Nephron (organoid): ENCODE measurements around the gene PRLHR.

ENCODE experiments used
- H3K27ac Mint-ChIP-seq, 3 experiments: 2 replicates each; pipeline ENCODE4 v1.8.0; 2020; ENCODE audit warnings: mixed read lengths in 3 of 3, mild to moderate bottlenecking in 2 of 3, moderate library complexity in 1 of 3
- H3K27me3 Mint-ChIP-seq: 2 replicates; pipeline ENCODE4 v1.8.0; 2021; ENCODE audit warnings: low read depth, mild to moderate bottlenecking, moderate library complexity, mixed read lengths
- H3K36me3 Mint-ChIP-seq: 2 replicates; pipeline ENCODE4 v1.8.0; 2020; ENCODE audit warnings: low read depth, mixed read lengths
- H3K4me1 Mint-ChIP-seq: 2 replicates; pipeline ENCODE4 v1.8.0; 2020; ENCODE audit warnings: mixed read lengths
- H3K4me3 Mint-ChIP-seq, 3 experiments: 2 replicates each; pipeline ENCODE4 v1.8.0; 2020; ENCODE audit warnings: mild to moderate bottlenecking in 3 of 3, mixed read lengths in 3 of 3, moderate library complexity in 2 of 3
- H3K9me3 Mint-ChIP-seq: 2 replicates; pipeline ENCODE4 v1.8.0; 2020; ENCODE audit warnings: mixed read lengths
- CTCF ChIP-seq, 3 experiments: fragments of 200-600 bp; sonication (generic); IDR thresholded peaks; one replicate each; pipeline ENCODE4 v1.5.0; 2021; ENCODE audit warnings: antibody characterized with exemption in 3 of 3; ENCODE audit not compliant: unreplicated experiment in 3 of 3

Gene PRLHR

GRCh38 chr10:118571123-118571522, 24.3 kb downstream of the PRLHR start:
- Mint-ChIP-seq H3K4me3 (no peak overlapping the region), H3K9me3 (no peaks in the 10 kb centered on the region), H3K36me3 (no peaks in the 10 kb centered on the region), H3K27ac (no peak overlapping the region), H3K27me3 (peaks cover 27% of the 10 kb centered on the region), H3K4me1 (peaks cover 35% of the 10 kb centered on the region)
- no peak for TF ChIP-seq CTCF (IDR thresholded peaks at IDR 0.05; ENCODE audit: unreplicated experiment in 3 of 3)

- Mint-ChIP-seq H3K36me3 (no peaks in the 10 kb centered on the region), H3K9me3 (no peaks in the 10 kb centered on the region), H3K4me1 (peaks cover 36% of the 10 kb centered on the region), H3K27me3 (peaks cover 27% of the 10 kb centered on the region), H3K27ac (no peak overlapping the region), H3K4me3 (peak overlapping the region in 1 of 3 experiments; percentile 1)
- no peak for TF ChIP-seq CTCF (IDR thresholded peaks at IDR 0.05; ENCODE audit: unreplicated experiment in 3 of 3)
Measured at GRCh38 chr10:118570591-118570990, 24.9 kb downstream of the PRLHR start.

- no peak for TF ChIP-seq CTCF (IDR thresholded peaks at IDR 0.05; ENCODE audit: unreplicated experiment in 3 of 3)
- no peaks in the 10 kb centered on the region for H3K9me3 Mint-ChIP-seq
- no peak overlapping the region for H3K4me3 Mint-ChIP-seq
- H3K27ac Mint-ChIP-seq, result no peak overlapping the region
- H3K27me3 Mint-ChIP-seq, result peaks cover 27% of the 10 kb centered on the region
- H3K36me3 Mint-ChIP-seq, result no peaks in the 10 kb centered on the region
- H3K4me1 Mint-ChIP-seq, result peaks cover 36% of the 10 kb centered on the region
Measured at GRCh38 chr10:118569882-118570252, 25.6 kb downstream of the PRLHR start.

- no peak for TF ChIP-seq CTCF (IDR thresholded peaks at IDR 0.05; ENCODE audit: unreplicated experiment in 3 of 3)
- Mint-ChIP-seq H3K9me3 (no peaks in the 10 kb centered on the region), H3K36me3 (no peaks in the 10 kb centered on the region), H3K4me3 (no peak overlapping the region), H3K27me3 (peaks cover 23% of the 10 kb centered on the region), H3K27ac (no peak overlapping the region), H3K4me1 (peaks cover 41% of the 10 kb centered on the region)
Measured at GRCh38 chr10:118569241-118569881, 26.1 kb downstream of the PRLHR start.

GRCh38 chr10:118568327-118568848, 27.1 kb downstream of the PRLHR start:
- no peak overlapping the region for H3K27ac Mint-ChIP-seq
- TF ChIP-seq CTCF (IDR thresholded peaks at IDR 0.05; ENCODE audit: unreplicated experiment in 3 of 3), result peak; percentile 65 to 79 (median 67)
- no peaks in the 10 kb centered on the region for H3K9me3 Mint-ChIP-seq
- H3K36me3 Mint-ChIP-seq, result no peaks in the 10 kb centered on the region
- no peak overlapping the region for H3K4me3 Mint-ChIP-seq
- peaks cover 49% of the 10 kb centered on the region for H3K4me1 Mint-ChIP-seq
- peaks cover 20% of the 10 kb centered on the region for H3K27me3 Mint-ChIP-seq

GRCh38 chr10:118567701-118568248, 27.7 kb downstream of the PRLHR start:
- Mint-ChIP-seq H3K4me3 (no peak overlapping the region), H3K27me3 (peaks cover 18% of the 10 kb centered on the region), H3K9me3 (no peaks in the 10 kb centered on the region), H3K4me1 (peaks cover 49% of the 10 kb centered on the region), H3K36me3 (no peaks in the 10 kb centered on the region), H3K27ac (no peak overlapping the region)
- TF ChIP-seq CTCF (IDR thresholded peaks at IDR 0.05; ENCODE audit: unreplicated experiment in 3 of 3), result no peak
